ENCODE results near the gene HOXA2.

GRCh38 chr7:27140126-27140857 lies 37.8 kb upstream of the HOXA2 start:
- no peak for TF ChIP-seq CTCF (IDR thresholded peaks at IDR 0.05)
- no peak for TF ChIP-seq POLR2AphosphoS5 (IDR thresholded peaks at IDR 0.05)
- TF ChIP-seq POLR2A (IDR thresholded peaks at IDR 0.05) = no peak
